Endodermal cell (in vitro differentiated cells): ENCODE measurements around the gene LIX1L. TPM values are rescaled to one million over a fixed set of nuclear protein-coding genes. Genes with fewer than 3 reads are reported as not detected.

Experiments used
- DNase-seq: peaks from one replicate; pipeline ENCODE4 v3.0.0-alpha.2; 2017
- H3K27ac ChIP-seq: 2 replicates; pipeline ENCODE4 v1.5.1; 2013; ENCODE audit warnings: mild to moderate bottlenecking, low read depth, low read length, moderate library complexity
- H3K27me3 ChIP-seq: 2 replicates; pipeline ENCODE4 v1.6.1; 2013; ENCODE audit warnings: mild to moderate bottlenecking, low read length, moderate library complexity; ENCODE audit not compliant: insufficient read depth, control insufficient read depth, poor library complexity, severe bottlenecking
- H3K36me3 ChIP-seq: 2 replicates; pipeline ENCODE4 v1.7.0; 2013; ENCODE audit warnings: mild to moderate bottlenecking, low read length, moderate library complexity; ENCODE audit not compliant: control insufficient read depth, insufficient read depth
- H3K4me1 ChIP-seq: one replicate; pipeline ENCODE4 v1.7.0; 2013; ENCODE audit warnings: low read length; ENCODE audit not compliant: control insufficient read depth, insufficient read depth
- H3K4me3 ChIP-seq: 2 replicates; pipeline ENCODE4 v1.5.1; 2013; ENCODE audit warnings: mild to moderate bottlenecking, low read length, moderate library complexity
- H3K9ac ChIP-seq: 2 replicates; pipeline ENCODE4 v1.6.1; 2013; ENCODE audit warnings: mild to moderate bottlenecking, low read length, moderate library complexity; ENCODE audit not compliant: poor library complexity, severe bottlenecking; ENCODE audit errors: extremely low read depth
- H3K9me3 ChIP-seq: 2 replicates; pipeline ENCODE4 v1.6.1; 2013; ENCODE audit warnings: mild to moderate bottlenecking, low read length, moderate library complexity; ENCODE audit not compliant: control insufficient read depth
- H3K27ac Mint-ChIP-seq: 2 replicates; pipeline ENCODE4 v1.8.0; 2020; ENCODE audit warnings: mixed read lengths
- H3K27me3 Mint-ChIP-seq: 2 replicates; pipeline ENCODE4 v1.8.0; 2021; ENCODE audit warnings: mild to moderate bottlenecking, mixed read lengths; ENCODE audit not compliant: insufficient read depth
- H3K36me3 Mint-ChIP-seq: 2 replicates; pipeline ENCODE4 v1.8.0; 2020; ENCODE audit warnings: low read depth, mixed read lengths
- H3K4me1 Mint-ChIP-seq: 2 replicates; pipeline ENCODE4 v1.8.0; 2020; ENCODE audit warnings: mixed read lengths
- H3K4me3 Mint-ChIP-seq: 2 replicates; pipeline ENCODE4 v1.8.0; 2020; ENCODE audit warnings: mild to moderate bottlenecking, moderate library complexity, mixed read lengths
- H3K9me3 Mint-ChIP-seq: 2 replicates; pipeline ENCODE4 v1.8.0; 2020; ENCODE audit warnings: mild to moderate bottlenecking, mixed read lengths
- WGBS, 2 experiments: methylation state at CpG; one replicate each; pipeline versions ENCODE4 v1.1.5 to v1.1.7; 2013; ENCODE audit warnings: missing lambda C conversion rate in 2 of 2, mixed read lengths in 1 of 2; ENCODE audit not compliant: insufficient coverage in 1 of 2, insufficient read length in 1 of 2; 5-methylcytosine and 5-hydroxymethylcytosine counted together
- total RNA-seq, 2 donors: library from RNA; stranded (reverse); fragmentation: NEBNext Ultra II Directional in 1 of 2; extraction: Animal tissue kit (Norgen Biotek cat#: 25700) in 1 of 2; gene quantifications; 2 replicates in 1 of 2; 3 replicates in 1 of 2; pipeline ENCODE4 v1.2.1, GENCODE V29; 2021
- TF ChIP-seq, protein P1 (sequence below): fragments of 200-600 bp; sonication (generic); conservative IDR thresholded peaks from 2 replicates; pipeline ENCODE4 v1.5.0; 2021; ENCODE audit warnings: antibody characterized with exemption, mild to moderate bottlenecking

Gene LIX1L
- total RNA-seq, 2 donors from 2014 or later, result 16.6 to 21.3 TPM

DNA sequence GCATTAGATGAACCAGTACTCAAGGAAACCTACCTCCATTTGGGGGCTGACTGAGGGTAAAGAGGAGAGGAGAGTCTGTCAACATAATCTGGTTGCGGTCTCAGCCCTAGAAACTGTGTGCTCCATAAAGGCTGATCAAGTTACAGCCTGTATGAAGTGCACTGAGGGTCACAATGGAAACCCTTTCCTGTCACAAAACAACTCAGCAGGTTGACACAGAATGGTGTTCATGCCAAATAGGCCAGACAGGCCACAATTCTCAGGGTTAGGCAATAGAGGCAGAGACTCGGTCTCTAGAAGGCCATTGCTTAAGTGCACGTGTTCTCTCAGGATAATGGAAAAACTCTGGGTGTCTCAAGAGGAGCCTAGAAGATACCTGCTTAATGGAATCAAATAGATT, 68.1 kb downstream of the LIX1L start:
- H3K27ac ChIP-seq, result no peak overlapping the region
- Mint-ChIP-seq H3K27ac (no peak overlapping the region), H3K27me3 (peaks cover 14% of the 10 kb centered on the region), H3K4me3 (no peak overlapping the region), H3K36me3 (no peaks in the 10 kb centered on the region), H3K9me3 (no peaks in the 10 kb centered on the region), H3K4me1 (peaks cover 33% of the 10 kb centered on the region)
- 83 to 85% methylated on average over 3 of the region's 3 CpGs for WGBS, 2 experiments
- H3K4me1 ChIP-seq, result peaks cover 4% of the 10 kb centered on the region
- H3K9me3 ChIP-seq, result no peaks in the 10 kb centered on the region
- H3K36me3 ChIP-seq, result no peaks in the 10 kb centered on the region
- no peak for DNase-seq
- no peak overlapping the region for H3K4me3 ChIP-seq
- peaks cover 10% of the 10 kb centered on the region for H3K27me3 ChIP-seq
- TF ChIP-seq, protein P1, sequence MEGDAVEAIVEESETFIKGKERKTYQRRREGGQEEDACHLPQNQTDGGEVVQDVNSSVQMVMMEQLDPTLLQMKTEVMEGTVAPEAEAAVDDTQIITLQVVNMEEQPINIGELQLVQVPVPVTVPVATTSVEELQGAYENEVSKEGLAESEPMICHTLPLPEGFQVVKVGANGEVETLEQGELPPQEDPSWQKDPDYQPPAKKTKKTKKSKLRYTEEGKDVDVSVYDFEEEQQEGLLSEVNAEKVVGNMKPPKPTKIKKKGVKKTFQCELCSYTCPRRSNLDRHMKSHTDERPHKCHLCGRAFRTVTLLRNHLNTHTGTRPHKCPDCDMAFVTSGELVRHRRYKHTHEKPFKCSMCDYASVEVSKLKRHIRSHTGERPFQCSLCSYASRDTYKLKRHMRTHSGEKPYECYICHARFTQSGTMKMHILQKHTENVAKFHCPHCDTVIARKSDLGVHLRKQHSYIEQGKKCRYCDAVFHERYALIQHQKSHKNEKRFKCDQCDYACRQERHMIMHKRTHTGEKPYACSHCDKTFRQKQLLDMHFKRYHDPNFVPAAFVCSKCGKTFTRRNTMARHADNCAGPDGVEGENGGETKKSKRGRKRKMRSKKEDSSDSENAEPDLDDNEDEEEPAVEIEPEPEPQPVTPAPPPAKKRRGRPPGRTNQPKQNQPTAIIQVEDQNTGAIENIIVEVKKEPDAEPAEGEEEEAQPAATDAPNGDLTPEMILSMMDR, result no peak
- H3K9ac ChIP-seq, result no peak overlapping the region

DNA sequence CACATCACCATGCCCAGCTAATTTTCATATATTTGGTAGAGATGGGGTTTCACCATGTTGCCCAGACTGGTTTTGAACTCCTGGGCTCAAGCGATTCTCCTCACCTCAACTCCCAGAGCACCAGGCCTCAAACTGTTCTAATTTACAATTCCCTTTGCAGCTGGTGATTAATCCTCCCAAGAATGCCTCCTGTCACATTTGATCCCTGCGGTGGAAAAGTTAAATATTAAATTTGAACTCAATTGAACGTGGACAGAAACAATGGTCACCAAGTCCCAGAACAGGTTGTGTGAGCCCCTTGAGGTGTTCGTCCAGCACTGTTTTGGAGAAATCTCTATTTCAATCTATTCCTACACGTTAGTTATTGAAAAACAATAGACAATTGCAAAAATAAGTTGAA, 70.2 kb downstream of the LIX1L start:
- TF ChIP-seq, protein P1, result no peak
- Mint-ChIP-seq H3K27ac (no peak overlapping the region), H3K27me3 (peaks cover 31% of the 10 kb centered on the region), H3K9me3 (no peaks in the 10 kb centered on the region), H3K36me3 (no peaks in the 10 kb centered on the region), H3K4me3 (no peak overlapping the region), H3K4me1 (peaks cover 30% of the 10 kb centered on the region)
- Histone ChIP-seq H3K9me3 (no peaks in the 10 kb centered on the region), H3K27me3 (peaks cover 30% of the 10 kb centered on the region), H3K9ac (no peak overlapping the region), H3K4me1 (peaks cover 4% of the 10 kb centered on the region), H3K4me3 (no peak overlapping the region), H3K36me3 (no peaks in the 10 kb centered on the region), H3K27ac (no peak overlapping the region)
- 81 to 82% methylated on average over 4 to 5 of the region's 5 CpGs for WGBS, 2 experiments
- DNase-seq, result no peak

DNA sequence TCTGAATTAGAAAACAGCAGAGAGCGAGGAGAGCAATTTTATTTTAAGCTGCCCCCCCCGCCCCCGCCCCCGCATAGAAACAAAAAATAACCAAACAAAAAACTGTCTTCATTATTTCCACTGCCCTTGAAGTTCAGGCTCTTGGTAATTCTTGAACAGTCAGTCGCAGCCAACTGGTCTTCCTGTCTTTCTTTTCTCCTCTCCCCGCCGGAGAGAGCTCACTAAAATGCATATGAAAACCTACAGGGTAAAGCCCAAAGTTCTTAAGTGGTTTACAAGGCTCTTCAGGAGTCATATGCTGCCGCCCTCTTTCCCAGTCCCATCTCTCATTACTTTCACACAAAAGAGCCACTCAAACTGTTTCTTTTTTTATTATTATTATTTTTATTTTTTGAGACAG, 71.0 kb downstream of the LIX1L start:
- peaks cover 36% of the 10 kb centered on the region for H3K27me3 Mint-ChIP-seq
- peaks cover 23% of the 10 kb centered on the region for H3K4me1 Mint-ChIP-seq
- Histone ChIP-seq H3K27me3 (peaks cover 33% of the 10 kb centered on the region), H3K4me1 (no peaks in the 10 kb centered on the region), H3K4me3 (no peak overlapping the region), H3K36me3 (no peaks in the 10 kb centered on the region), H3K9ac (no peak overlapping the region), H3K27ac (no peak overlapping the region), H3K9me3 (no peaks in the 10 kb centered on the region)
- H3K36me3 Mint-ChIP-seq, result no peaks in the 10 kb centered on the region
- H3K27ac Mint-ChIP-seq, result no peak overlapping the region
- H3K4me3 Mint-ChIP-seq, result peak overlapping the region; percentile 67
- TF ChIP-seq, protein P1, result no peak
- 52 to 72% methylated on average over 5 to 8 of the region's 8 CpGs for WGBS, 2 experiments
- H3K9me3 Mint-ChIP-seq, result no peaks in the 10 kb centered on the region
- DNase-seq, result no peak
